ENCODE data around the gene WTIP. TPM values are rescaled to one million over a fixed set of nuclear protein-coding genes. Genes with fewer than 3 reads are reported as not detected.

Gene WTIP
- total RNA-seq, 5 donors from 2014 or later (not counting 1 experiment from before 2014, with no cell fraction given) = 0.21 to 1.2 (median 0.50) TPM

GRCh38 chr19:34484328-34484727 lies 2.8 kb downstream of the WTIP start:
- Histone ChIP-seq H3K27me3 (replicated peaks in 1 of 2; ENCODE audit: control insufficient read depth in 2 of 2, extremely low read depth in 1 of 2, insufficient read depth in 2 of 2, low read length in 1 of 2) (peaks cover 11 to 49% of the 10 kb centered on the region in 2 experiments), H3K9me3 (no peaks in the 10 kb centered on the region), H3K4me3 (ENCODE audit: control insufficient read depth in 1 of 2, extremely low read depth in 1 of 2, low read length in 1 of 2) (no peak overlapping the region), H3K4me1 (ENCODE audit: control insufficient read depth in 1 of 2, extremely low read depth in 1 of 2, insufficient read depth in 2 of 2, low read length in 2 of 2) (peaks cover 0 to 3% of the 10 kb centered on the region in 2 experiments), H3K36me3 (ENCODE audit: control insufficient read depth in 2 of 2, extremely low read depth in 1 of 2, insufficient read depth in 1 of 2, low read length in 1 of 2) (no peaks in the 10 kb centered on the region), H3K27ac (ENCODE audit: low read length) (no peak overlapping the region)
- Mint-ChIP-seq H3K36me3 (no peaks in the 10 kb centered on the region), H3K4me1 (peaks cover 3 to 10% (median 9%) of the 10 kb centered on the region in 3 donors), H3K9me3 (no peaks in the 10 kb centered on the region), H3K27me3 (peaks cover 31 to 54% of the 10 kb centered on the region in 2 donors), H3K4me3 (no peak overlapping the region), H3K27ac (no peak overlapping the region)
- CTCF ChIA-PET = no interaction called here
- 85% methylated on average over 7 of the region's 9 CpGs for WGBS (ENCODE audit: insufficient coverage)
- ATAC-seq (replicated peaks in 1 of 4) = no peak
- DNase-seq = no peak
- POLR2A ChIA-PET = no interaction called here

GRCh38 chr19:34485831-34486230 lies 4.3 kb downstream of the WTIP start:
- H3K27me3 ChIP-seq (replicated peaks in 1 of 2; ENCODE audit: control insufficient read depth in 2 of 2, extremely low read depth in 1 of 2, insufficient read depth in 2 of 2, low read length in 1 of 2) = peaks cover 1 to 41% of the 10 kb centered on the region in 2 experiments
- Mint-ChIP-seq H3K27me3 (peaks cover 30 to 44% of the 10 kb centered on the region in 2 donors), H3K4me3 (no peak overlapping the region), H3K27ac (no peak overlapping the region), H3K36me3 (no peaks in the 10 kb centered on the region), H3K4me1 (peaks cover 3 to 10% (median 9%) of the 10 kb centered on the region in 3 donors), H3K9me3 (no peaks in the 10 kb centered on the region)
- WGBS (ENCODE audit: insufficient coverage) = 88% methylated on average over 9 of the region's 9 CpGs
- CTCF ChIA-PET = no interaction called here
- H3K9me3 ChIP-seq = no peaks in the 10 kb centered on the region
- peaks cover 0 to 3% of the 10 kb centered on the region in 2 experiments for H3K4me1 ChIP-seq (ENCODE audit: control insufficient read depth in 1 of 2, extremely low read depth in 1 of 2, insufficient read depth in 2 of 2, low read length in 2 of 2)
- POLR2A ChIA-PET = no interaction called here
- H3K4me3 ChIP-seq (ENCODE audit: control insufficient read depth in 1 of 2, extremely low read depth in 1 of 2, low read length in 1 of 2) = no peak overlapping the region
- H3K36me3 ChIP-seq (ENCODE audit: control insufficient read depth in 2 of 2, extremely low read depth in 1 of 2, insufficient read depth in 1 of 2, low read length in 1 of 2) = no peaks in the 10 kb centered on the region
- ATAC-seq (replicated peaks in 1 of 4) (no peak), DNase-seq (no peak)
- H3K27ac ChIP-seq (ENCODE audit: low read length) = no peak overlapping the region

- Mint-ChIP-seq H3K36me3 (no peaks in the 10 kb centered on the region), H3K4me3 (no peak overlapping the region), H3K27me3 (peaks cover 30 to 40% of the 10 kb centered on the region in 2 donors), H3K27ac (no peak overlapping the region), H3K4me1 (peaks cover 3 to 9% (median 9%) of the 10 kb centered on the region in 3 donors), H3K9me3 (no peaks in the 10 kb centered on the region)
- no peaks in the 10 kb centered on the region for H3K36me3 ChIP-seq (ENCODE audit: control insufficient read depth in 2 of 2, extremely low read depth in 1 of 2, insufficient read depth in 1 of 2, low read length in 1 of 2)
- ChIA-PET POLR2A (no interaction called here), CTCF (no interaction called here)
- ATAC-seq (replicated peaks in 1 of 4) (no peak), DNase-seq (no peak)
- no peak overlapping the region for H3K27ac ChIP-seq (ENCODE audit: low read length)
- H3K4me1 ChIP-seq (ENCODE audit: control insufficient read depth in 1 of 2, extremely low read depth in 1 of 2, insufficient read depth in 2 of 2, low read length in 2 of 2) = peaks cover 0 to under 1% of the 10 kb centered on the region in 2 experiments
- WGBS (ENCODE audit: insufficient coverage) = 73% methylated on average over 7 of the region's 7 CpGs
- no peaks in the 10 kb centered on the region for H3K9me3 ChIP-seq
- H3K27me3 ChIP-seq (replicated peaks in 1 of 2; ENCODE audit: control insufficient read depth in 2 of 2, extremely low read depth in 1 of 2, insufficient read depth in 2 of 2, low read length in 1 of 2) = peaks cover 0 to 34% of the 10 kb centered on the region in 2 experiments
- no peak overlapping the region for H3K4me3 ChIP-seq (ENCODE audit: control insufficient read depth in 1 of 2, extremely low read depth in 1 of 2, low read length in 1 of 2)
Measured at GRCh38 chr19:34487651-34488051, 6.1 kb downstream of the WTIP start.

- no peak overlapping the region for H3K27ac ChIP-seq (ENCODE audit: low read length)
- ChIA-PET POLR2A (no interaction called here), CTCF (interaction anchor here in 1 of 2 donors (0.6 kb wide), 1 partner anchor 81 kb away, joined by 3 read pairs; no protein-coding TSS in a partner anchor)
- Mint-ChIP-seq H3K27me3 (peaks cover 19 to 26% of the 10 kb centered on the region in 2 donors), H3K36me3 (no peaks in the 10 kb centered on the region), H3K9me3 (no peaks in the 10 kb centered on the region), H3K27ac (no peak overlapping the region), H3K4me1 (no peaks in the 10 kb centered on the region), H3K4me3 (no peak overlapping the region)
- H3K9me3 ChIP-seq = no peaks in the 10 kb centered on the region
- no peaks in the 10 kb centered on the region for H3K4me1 ChIP-seq (ENCODE audit: control insufficient read depth in 1 of 2, extremely low read depth in 1 of 2, insufficient read depth in 2 of 2, low read length in 2 of 2)
- DNase-seq (no peak), ATAC-seq (replicated peaks in 1 of 4) (no peak)
- no peak overlapping the region for H3K4me3 ChIP-seq (ENCODE audit: control insufficient read depth in 1 of 2, extremely low read depth in 1 of 2, low read length in 1 of 2)
- 80% methylated on average over 2 of the region's 7 CpGs for WGBS (ENCODE audit: insufficient coverage)
- peaks cover 0 to 21% of the 10 kb centered on the region in 2 experiments for H3K27me3 ChIP-seq (replicated peaks in 1 of 2; ENCODE audit: control insufficient read depth in 2 of 2, extremely low read depth in 1 of 2, insufficient read depth in 2 of 2, low read length in 1 of 2)
- no peaks in the 10 kb centered on the region for H3K36me3 ChIP-seq (ENCODE audit: control insufficient read depth in 2 of 2, extremely low read depth in 1 of 2, insufficient read depth in 1 of 2, low read length in 1 of 2)
Measured at GRCh38 chr19:34489175-34489574, 7.6 kb downstream of the WTIP start.

DNA sequence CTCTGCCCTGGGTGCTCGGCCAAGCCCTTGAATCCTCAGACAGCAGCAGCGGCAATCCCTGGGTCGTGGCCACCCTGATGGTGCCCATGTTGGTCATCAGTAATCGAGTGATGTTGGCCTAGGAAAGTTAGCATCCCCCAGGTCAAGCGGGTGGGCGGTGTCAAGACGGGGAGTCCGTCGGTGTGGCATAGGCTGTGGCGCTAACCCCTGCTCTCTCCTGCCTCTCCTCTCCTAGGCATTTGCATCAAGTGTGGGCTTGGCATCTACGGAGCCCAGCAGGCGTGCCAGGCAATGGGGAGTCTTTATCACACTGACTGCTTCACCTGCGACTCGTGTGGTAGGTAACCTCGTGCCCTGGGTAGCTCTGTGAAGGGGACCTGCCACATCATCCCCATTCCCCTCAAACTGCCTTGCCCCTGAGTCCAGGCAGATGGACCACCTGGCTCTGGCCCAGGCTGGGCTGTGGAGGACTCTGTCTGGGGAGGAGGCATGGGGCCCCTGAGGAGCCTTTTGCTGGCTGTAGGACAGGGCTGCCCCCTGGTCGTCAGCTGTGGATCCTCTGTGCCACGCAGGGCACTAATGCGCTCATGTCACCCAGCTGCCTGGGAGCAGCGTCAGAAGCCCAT lies 8.7 kb downstream of the WTIP start:
- WGBS (ENCODE audit: insufficient coverage) = 94% methylated on average over 12 of the region's 19 CpGs
- no peaks in the 10 kb centered on the region for H3K9me3 Mint-ChIP-seq
- DNase-seq (no peak), ATAC-seq (replicated peaks in 1 of 4) (no peak)
- Histone ChIP-seq H3K27ac (ENCODE audit: low read length) (no peak overlapping the region), H3K4me3 (ENCODE audit: control insufficient read depth in 1 of 2, extremely low read depth in 1 of 2, low read length in 1 of 2) (no peak overlapping the region), H3K4me1 (ENCODE audit: control insufficient read depth in 1 of 2, extremely low read depth in 1 of 2, insufficient read depth in 2 of 2, low read length in 2 of 2) (no peaks in the 10 kb centered on the region), H3K36me3 (ENCODE audit: control insufficient read depth in 2 of 2, extremely low read depth in 1 of 2, insufficient read depth in 1 of 2, low read length in 1 of 2) (no peaks in the 10 kb centered on the region), H3K27me3 (replicated peaks in 1 of 2; ENCODE audit: control insufficient read depth in 2 of 2, extremely low read depth in 1 of 2, insufficient read depth in 2 of 2, low read length in 1 of 2) (peaks cover 0 to 15% of the 10 kb centered on the region in 2 experiments), H3K9me3 (no peaks in the 10 kb centered on the region)
- no peaks in the 10 kb centered on the region for H3K4me1 Mint-ChIP-seq
- H3K27ac Mint-ChIP-seq = no peak overlapping the region
- ChIA-PET CTCF (interaction anchor here in 1 of 2 donors (0.6 kb wide), 1 partner anchor 12 kb away, joined by 4 read pairs; no protein-coding TSS in a partner anchor), POLR2A (no interaction called here)
- peaks cover 15 to 22% of the 10 kb centered on the region in 2 donors for H3K27me3 Mint-ChIP-seq
- no peaks in the 10 kb centered on the region for H3K36me3 Mint-ChIP-seq
- no peak overlapping the region for H3K4me3 Mint-ChIP-seq

DNA sequence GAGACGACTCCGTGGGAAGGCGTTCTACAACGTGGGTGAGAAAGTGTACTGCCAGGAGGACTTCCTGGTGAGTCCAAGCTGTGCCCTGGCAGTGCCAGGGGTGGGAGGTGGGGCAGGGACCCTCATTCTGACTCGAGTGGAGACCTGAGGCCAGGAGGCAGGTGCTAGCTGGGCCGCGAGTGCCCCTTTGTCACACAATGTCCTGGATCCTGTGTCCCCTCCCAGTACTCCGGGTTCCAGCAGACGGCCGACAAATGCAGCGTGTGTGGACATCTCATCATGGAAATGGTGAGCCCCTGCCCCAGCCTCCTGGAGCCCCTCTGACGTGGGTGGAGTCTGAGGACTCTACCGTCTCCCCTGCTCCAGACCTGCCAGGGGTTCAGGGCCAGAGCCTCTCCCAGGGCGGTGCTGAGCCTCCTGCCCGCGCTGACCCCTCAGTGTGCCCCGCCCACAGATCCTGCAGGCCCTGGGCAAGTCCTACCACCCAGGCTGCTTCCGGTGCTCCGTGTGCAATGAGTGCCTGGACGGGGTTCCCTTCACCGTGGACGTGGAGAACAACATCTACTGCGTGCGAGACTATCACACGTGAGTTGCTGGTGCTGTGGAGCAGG lies 11.6 kb downstream of the WTIP start:
- H3K4me1 Mint-ChIP-seq = no peaks in the 10 kb centered on the region
- no peaks in the 10 kb centered on the region for H3K36me3 Mint-ChIP-seq
- H3K27ac Mint-ChIP-seq = no peak overlapping the region
- ChIA-PET POLR2A (no interaction called here), CTCF (no interaction called here)
- H3K27me3 Mint-ChIP-seq = no peaks in the 10 kb centered on the region
- Histone ChIP-seq H3K4me3 (ENCODE audit: control insufficient read depth in 1 of 2, extremely low read depth in 1 of 2, low read length in 1 of 2) (no peak overlapping the region), H3K4me1 (ENCODE audit: control insufficient read depth in 1 of 2, extremely low read depth in 1 of 2, insufficient read depth in 2 of 2, low read length in 2 of 2) (no peaks in the 10 kb centered on the region), H3K9me3 (no peaks in the 10 kb centered on the region), H3K27me3 (replicated peaks in 1 of 2; ENCODE audit: control insufficient read depth in 2 of 2, extremely low read depth in 1 of 2, insufficient read depth in 2 of 2, low read length in 1 of 2) (no peaks in the 10 kb centered on the region), H3K27ac (ENCODE audit: low read length) (no peak overlapping the region), H3K36me3 (ENCODE audit: control insufficient read depth in 2 of 2, extremely low read depth in 1 of 2, insufficient read depth in 1 of 2, low read length in 1 of 2) (no peaks in the 10 kb centered on the region)
- DNase-seq = no peak
- H3K4me3 Mint-ChIP-seq = no peak overlapping the region
- no peaks in the 10 kb centered on the region for H3K9me3 Mint-ChIP-seq
- 86% methylated on average over 25 of the region's 25 CpGs for WGBS (ENCODE audit: insufficient coverage)
- ATAC-seq (replicated peaks in 1 of 4) = no peak

Data from T-cell (primary cell).